GM12878 (cell line): ENCODE measurements around the gene CWC27. TPM values are rescaled to one million over a fixed set of nuclear protein-coding genes. Genes with fewer than 3 reads are reported as not detected.

ENCODE experiments used
- ATAC-seq: fragments of 200-7000 bp; cut with Tn5 transposase; 3 replicates; pipeline ENCODE4 v1.9.1; 2020; ENCODE audit warnings: mild to moderate bottlenecking, moderate library complexity
- BruUV-seq: library from RNA; stranded (reverse); fragments of 400-500 nt; replicated peaks from 2 replicates; lab custom pipeline; 2021; lab: Mats Ljungman, UMichigan
- CTCF ChIA-PET: fragments of 300-600 bp; sonication (Branson Sonifier 250); formaldehyde crosslinking; extraction: SDS; loops from one replicate; lab custom pipeline; 2021; ENCODE audit warnings: inconsistent platforms; lab: Yijun Ruan, JAX
- POLR2A ChIA-PET: fragments of 350-600 bp; formaldehyde crosslinking; extraction: SDS; loops from one replicate; lab custom pipeline; 2021; ENCODE audit warnings: inconsistent platforms; lab: Charles Lee
- RAD21 ChIA-PET: fragments of 300-600 bp; sonication (Branson Sonifier 250); formaldehyde crosslinking; loops from one replicate; lab custom pipeline; 2023; ENCODE audit warnings: antibody characterized with exemption; ENCODE audit not compliant: unreplicated experiment; lab: Charles Lee
- SMC1A ChIA-PET: fragments of 300-600 bp; sonication (Branson Sonifier 250); formaldehyde crosslinking; loops from one replicate; lab custom pipeline; 2023; ENCODE audit not compliant: unreplicated experiment, uncharacterized antibody; lab: Charles Lee
- DNase-seq: peaks from one replicate; pipeline ENCODE4 v3.0.0-alpha.2; 2011; ENCODE audit warnings: low read depth, low spot score
- FAIRE-seq: peaks from 3 replicates; lab custom pipeline; 2011; peaks lifted over from hg19 to GRCh38; lab: Jason Lieb, UNC
- H2AFZ ChIP-seq: 2 replicates; pipeline ENCODE4 v1.6.0; 2011; ENCODE audit warnings: low read depth, low read length, control low read depth; ENCODE audit not compliant: control insufficient read depth
- H3K27ac ChIP-seq: 2 replicates; pipeline ENCODE4 v1.5.1; 2011; ENCODE audit warnings: control low read depth; ENCODE audit not compliant: control insufficient read depth, insufficient read depth
- H3K27me3 ChIP-seq, 2 experiments: replicated peaks in 1 of 2; 2 replicates each; pipeline versions ENCODE4 v1.6.0 to v1.6.1; 2011; ENCODE audit warnings: low read length in 1 of 2; ENCODE audit not compliant: control insufficient read depth in 2 of 2, insufficient read depth in 2 of 2
- H3K36me3 ChIP-seq, 2 experiments: 2 replicates each; pipeline ENCODE4 v1.5.1; 2011; ENCODE audit warnings: low read length in 1 of 2; ENCODE audit not compliant: control insufficient read depth in 2 of 2, insufficient read depth in 2 of 2
- H3K4me1 ChIP-seq: 2 replicates; pipeline ENCODE4 v1.6.1; 2011; ENCODE audit warnings: mild to moderate bottlenecking, low read length, moderate library complexity, mixed read lengths; ENCODE audit not compliant: control insufficient read depth, insufficient read depth
- H3K4me2 ChIP-seq: 2 replicates; pipeline ENCODE4 v1.6.0; 2011; ENCODE audit warnings: control low read depth; ENCODE audit not compliant: control insufficient read depth, insufficient read depth
- H3K4me3 ChIP-seq: fragments of 200-600 bp; sonication (generic); 2 replicates; pipeline ENCODE4 v1.5.1; 2016
- H3K79me2 ChIP-seq: 2 replicates; pipeline ENCODE4 v1.6.0; 2011; ENCODE audit warnings: low read length; ENCODE audit not compliant: control insufficient read depth, insufficient read depth
- H3K9ac ChIP-seq: 2 replicates; pipeline ENCODE4 v1.8.0; 2011; ENCODE audit warnings: low read length, control low read depth, mixed read lengths; ENCODE audit not compliant: control insufficient read depth, insufficient read depth
- H3K9me3 ChIP-seq: replicated peaks from 3 replicates; pipeline ENCODE4 v1.5.1; 2011; ENCODE audit warnings: mild to moderate bottlenecking, low read length; ENCODE audit not compliant: control insufficient read depth, insufficient read depth
- H4K20me1 ChIP-seq: 2 replicates; pipeline ENCODE4 v1.6.0; 2011; ENCODE audit not compliant: control insufficient read depth, insufficient read depth
- CREB1 ChIP-seq: IDR thresholded peaks from 2 replicates; pipeline ENCODE4 v1.6.1; 2012; ENCODE audit warnings: low read depth, mild to moderate bottlenecking, inconsistent platforms
- FOS ChIP-seq: IDR thresholded peaks from 3 replicates; pipeline ENCODE4 v1.6.1; 2011; ENCODE audit warnings: borderline replicate concordance; ENCODE audit not compliant: insufficient read length; ENCODE audit errors: extremely low read depth
- NFXL1 ChIP-seq: fragments of 450-650 bp; IDR thresholded peaks from 2 replicates; pipeline ENCODE4 v1.6.1; 2017; ENCODE audit warnings: antibody characterized with exemption, mild to moderate bottlenecking, borderline replicate concordance
- SIX5 ChIP-seq: IDR thresholded peaks from 2 replicates; pipeline ENCODE4 v1.6.1; 2011; ENCODE audit warnings: mild to moderate bottlenecking, low read depth, low read length, moderate library complexity; ENCODE audit not compliant: severe bottlenecking
- SMAD5 ChIP-seq: IDR thresholded peaks from 2 replicates; pipeline ENCODE4 v1.6.1; 2016; ENCODE audit warnings: antibody characterized with exemption, low read depth
- SMC3 ChIP-seq: IDR thresholded peaks from 2 replicates; pipeline ENCODE4 v1.6.1; 2011; ENCODE audit warnings: low read length, improper control_type of control experiment, borderline replicate concordance
- SP1 ChIP-seq: IDR thresholded peaks from one replicate; pipeline ENCODE4 v1.6.1; 2011; ENCODE audit warnings: low read depth, low read length
- SREBF2 ChIP-seq: IDR thresholded peaks from 2 replicates; pipeline ENCODE4 v1.6.1; 2012; ENCODE audit warnings: mild to moderate bottlenecking, low read length
- SUZ12 ChIP-seq: fragments of 200-600 bp; sonication (generic); IDR thresholded peaks from one replicate; pipeline ENCODE4 v1.6.1; 2018; ENCODE audit warnings: antibody characterized with exemption, mild to moderate bottlenecking; ENCODE audit not compliant: unreplicated experiment
- ZNF207 ChIP-seq: fragments of 450-650 bp; IDR thresholded peaks from 2 replicates; pipeline ENCODE4 v1.6.1; 2014; ENCODE audit warnings: antibody characterized with exemption, mild to moderate bottlenecking, borderline replicate concordance
- WGBS: methylation state at CpG from one replicate; pipeline ENCODE4 v1.1.6; 2016; ENCODE audit warnings: low lambda C conversion rate; ENCODE audit not compliant: insufficient replicate concordance, insufficient coverage; ENCODE audit errors: missing lambda C conversion rate; 5-methylcytosine and 5-hydroxymethylcytosine counted together
- in situ Hi-C: fragments of 300-500 bp; cut with MboI; formaldehyde crosslinking; loops from 9 replicates; pipeline ENCODE4 v1.14.3; 2018; ENCODE audit warnings: mixed read lengths
- intact Hi-C: fragments of 100-400 bp; cut with micrococcal nuclease; formaldehyde crosslinking; loops from one replicate; pipeline ENCODE4 v1.14.2; 2022; ENCODE audit not compliant: unreplicated experiment
- polyA plus RNA-seq, 11 experiments: library from polyadenylated mRNA; depleted of rRNA in 4 of 11; unstranded in 6 of 11; stranded (reverse) in 5 of 11; fragments of >200 nt; fragmentation: Nextera tagmentation in 4 of 11; fragmentation: Illumina TruSeq in 1 of 11; extraction: Ambion mirVana in 4 of 11; extraction: Trizol in 1 of 11; gene quantifications; 1 replicate in 1 of 11; 2 replicates in 10 of 11; pipeline versions ENCODE4 v1.2.1 to v1.2.3, GENCODE V29; 2011 to 2016; ENCODE audit warnings: inconsistent platforms in 2 of 11, missing spikeins in 2 of 11, low read depth in 1 of 11
- total RNA-seq, 4 experiments: library from RNA; depleted of rRNA in 3 of 4; stranded (reverse); fragments of >200 nt in 3 of 4; fragmentation: Illumina TruSeq in 1 of 4; extraction: Trizol in 1 of 4; gene quantifications; 2 replicates each; pipeline versions ENCODE4 v1.2.1 to v1.2.3, GENCODE V29; 2013 to 2021
- TF ChIP-seq, protein P1 (sequence below): fragments of 150-350 bp; IDR thresholded peaks from 2 replicates; pipeline ENCODE4 v1.6.1; 2014; ENCODE audit warnings: mild to moderate bottlenecking, low read depth, low read length
- TF ChIP-seq, protein P2 (sequence below): IDR thresholded peaks from 2 replicates; pipeline ENCODE4 v1.6.1; 2011; ENCODE audit warnings: low read depth, low read length, improper control_type of control experiment, borderline replicate concordance
- TF ChIP-seq, protein P3 (sequence below): fragments of 450-650 bp; IDR thresholded peaks from 2 replicates; pipeline ENCODE4 v1.6.1; 2017; ENCODE audit warnings: mild to moderate bottlenecking
- TF ChIP-seq, protein P4 (sequence below): fragments of 450-650 bp; IDR thresholded peaks from 2 replicates; pipeline ENCODE4 v1.6.1; 2016; ENCODE audit warnings: mild to moderate bottlenecking
- TF ChIP-seq, protein P5 (sequence below): fragments of 450-650 bp; IDR thresholded peaks from 2 replicates; pipeline ENCODE4 v1.6.1; 2017; ENCODE audit warnings: mild to moderate bottlenecking, moderate library complexity

The CWC27 gene
- total and polyA plus RNA-seq, 10 of the 15 experiments (the other 5 are each of a cell fraction or from before 2014, with no cell fraction given), result 21.7 to 61.9 (median 47.0) TPM

DNA sequence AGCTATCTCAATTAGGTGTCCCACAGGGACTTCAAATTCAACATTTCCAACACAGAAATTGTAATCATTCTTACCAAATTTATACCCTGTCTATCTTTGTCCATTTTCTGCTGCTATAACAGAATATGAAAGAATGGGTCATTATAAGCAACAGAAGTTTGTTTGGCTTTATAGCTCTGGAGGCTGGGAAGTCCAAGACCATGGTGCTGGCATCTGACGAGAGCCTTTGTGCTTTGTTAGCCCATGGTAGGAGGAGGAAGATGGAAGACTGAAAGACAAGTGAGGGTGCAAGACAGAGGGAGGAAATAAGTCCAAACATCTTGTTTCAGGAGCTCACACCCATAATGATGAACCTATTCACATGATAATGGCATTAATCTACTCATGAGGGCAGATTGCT, 72.2 kb downstream of the CWC27 start:
- Histone ChIP-seq H3K9me3 (peaks cover 3% of the 10 kb centered on the region; the same call in 1 of the 3 replicates), H3K27ac (no peak overlapping the region), H3K9ac (no peak overlapping the region), H3K4me2 (no peak overlapping the region), H3K4me3 (no peak overlapping the region), H3K27me3 (no peaks in the 10 kb centered on the region), H2AFZ (no peak overlapping the region), H3K79me2 (no peaks in the 10 kb centered on the region), H3K36me3 (peaks cover 0 to 4% of the 10 kb centered on the region in 2 experiments; a peak in 2 of 4 replicates), H3K4me1 (no peaks in the 10 kb centered on the region), H4K20me1 (no peaks in the 10 kb centered on the region)
- 93% methylated on average over 1 of the region's 1 CpG for WGBS
- ChIA-PET POLR2A (no interaction called here), RAD21 (interaction anchor here (0.9 to 1.0 kb wide), 2 partner anchors 30 to 643 kb away, joined by 3 to 4 read pairs; no protein-coding TSS in a partner anchor), SMC1A (no interaction called here), CTCF (interaction anchor here (0.8 kb wide), 1 partner anchor 30 kb away, joined by 3 read pairs; no protein-coding TSS in a partner anchor)
- FAIRE-seq (no peak), DNase-seq (no peak), ATAC-seq (no peak)
- no peak for TF ChIP-seq SIX5
- TF ChIP-seq SMC3, result no peak
- TF ChIP-seq SUZ12, result no peak
- TF ChIP-seq, protein P1, sequence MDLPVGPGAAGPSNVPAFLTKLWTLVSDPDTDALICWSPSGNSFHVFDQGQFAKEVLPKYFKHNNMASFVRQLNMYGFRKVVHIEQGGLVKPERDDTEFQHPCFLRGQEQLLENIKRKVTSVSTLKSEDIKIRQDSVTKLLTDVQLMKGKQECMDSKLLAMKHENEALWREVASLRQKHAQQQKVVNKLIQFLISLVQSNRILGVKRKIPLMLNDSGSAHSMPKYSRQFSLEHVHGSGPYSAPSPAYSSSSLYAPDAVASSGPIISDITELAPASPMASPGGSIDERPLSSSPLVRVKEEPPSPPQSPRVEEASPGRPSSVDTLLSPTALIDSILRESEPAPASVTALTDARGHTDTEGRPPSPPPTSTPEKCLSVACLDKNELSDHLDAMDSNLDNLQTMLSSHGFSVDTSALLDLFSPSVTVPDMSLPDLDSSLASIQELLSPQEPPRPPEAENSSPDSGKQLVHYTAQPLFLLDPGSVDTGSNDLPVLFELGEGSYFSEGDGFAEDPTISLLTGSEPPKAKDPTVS, result no peak
- TF ChIP-seq SP1, result no peak
- no peak for TF ChIP-seq NFXL1
- TF ChIP-seq, protein P2, sequence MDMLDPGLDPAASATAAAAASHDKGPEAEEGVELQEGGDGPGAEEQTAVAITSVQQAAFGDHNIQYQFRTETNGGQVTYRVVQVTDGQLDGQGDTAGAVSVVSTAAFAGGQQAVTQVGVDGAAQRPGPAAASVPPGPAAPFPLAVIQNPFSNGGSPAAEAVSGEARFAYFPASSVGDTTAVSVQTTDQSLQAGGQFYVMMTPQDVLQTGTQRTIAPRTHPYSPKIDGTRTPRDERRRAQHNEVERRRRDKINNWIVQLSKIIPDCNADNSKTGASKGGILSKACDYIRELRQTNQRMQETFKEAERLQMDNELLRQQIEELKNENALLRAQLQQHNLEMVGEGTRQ, result no peak
- TF ChIP-seq, protein P3, sequence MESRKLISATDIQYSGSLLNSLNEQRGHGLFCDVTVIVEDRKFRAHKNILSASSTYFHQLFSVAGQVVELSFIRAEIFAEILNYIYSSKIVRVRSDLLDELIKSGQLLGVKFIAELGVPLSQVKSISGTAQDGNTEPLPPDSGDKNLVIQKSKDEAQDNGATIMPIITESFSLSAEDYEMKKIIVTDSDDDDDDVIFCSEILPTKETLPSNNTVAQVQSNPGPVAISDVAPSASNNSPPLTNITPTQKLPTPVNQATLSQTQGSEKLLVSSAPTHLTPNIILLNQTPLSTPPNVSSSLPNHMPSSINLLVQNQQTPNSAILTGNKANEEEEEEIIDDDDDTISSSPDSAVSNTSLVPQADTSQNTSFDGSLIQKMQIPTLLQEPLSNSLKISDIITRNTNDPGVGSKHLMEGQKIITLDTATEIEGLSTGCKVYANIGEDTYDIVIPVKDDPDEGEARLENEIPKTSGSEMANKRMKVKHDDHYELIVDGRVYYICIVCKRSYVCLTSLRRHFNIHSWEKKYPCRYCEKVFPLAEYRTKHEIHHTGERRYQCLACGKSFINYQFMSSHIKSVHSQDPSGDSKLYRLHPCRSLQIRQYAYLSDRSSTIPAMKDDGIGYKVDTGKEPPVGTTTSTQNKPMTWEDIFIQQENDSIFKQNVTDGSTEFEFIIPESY, result no peak
- TF ChIP-seq SREBF2, result no peak
- TF ChIP-seq CREB1, result no peak
- TF ChIP-seq FOS, result no peak
- TF ChIP-seq, protein P4, sequence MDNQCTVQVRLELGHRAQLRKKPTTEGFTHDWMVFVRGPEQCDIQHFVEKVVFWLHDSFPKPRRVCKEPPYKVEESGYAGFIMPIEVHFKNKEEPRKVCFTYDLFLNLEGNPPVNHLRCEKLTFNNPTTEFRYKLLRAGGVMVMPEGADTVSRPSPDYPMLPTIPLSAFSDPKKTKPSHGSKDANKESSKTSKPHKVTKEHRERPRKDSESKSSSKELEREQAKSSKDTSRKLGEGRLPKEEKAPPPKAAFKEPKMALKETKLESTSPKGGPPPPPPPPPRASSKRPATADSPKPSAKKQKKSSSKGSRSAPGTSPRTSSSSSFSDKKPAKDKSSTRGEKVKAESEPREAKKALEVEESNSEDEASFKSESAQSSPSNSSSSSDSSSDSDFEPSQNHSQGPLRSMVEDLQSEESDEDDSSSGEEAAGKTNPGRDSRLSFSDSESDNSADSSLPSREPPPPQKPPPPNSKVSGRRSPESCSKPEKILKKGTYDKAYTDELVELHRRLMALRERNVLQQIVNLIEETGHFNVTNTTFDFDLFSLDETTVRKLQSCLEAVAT, result no peak
- no peak for TF ChIP-seq SMAD5
- TF ChIP-seq ZNF207, result no peak
- TF ChIP-seq, protein P5, sequence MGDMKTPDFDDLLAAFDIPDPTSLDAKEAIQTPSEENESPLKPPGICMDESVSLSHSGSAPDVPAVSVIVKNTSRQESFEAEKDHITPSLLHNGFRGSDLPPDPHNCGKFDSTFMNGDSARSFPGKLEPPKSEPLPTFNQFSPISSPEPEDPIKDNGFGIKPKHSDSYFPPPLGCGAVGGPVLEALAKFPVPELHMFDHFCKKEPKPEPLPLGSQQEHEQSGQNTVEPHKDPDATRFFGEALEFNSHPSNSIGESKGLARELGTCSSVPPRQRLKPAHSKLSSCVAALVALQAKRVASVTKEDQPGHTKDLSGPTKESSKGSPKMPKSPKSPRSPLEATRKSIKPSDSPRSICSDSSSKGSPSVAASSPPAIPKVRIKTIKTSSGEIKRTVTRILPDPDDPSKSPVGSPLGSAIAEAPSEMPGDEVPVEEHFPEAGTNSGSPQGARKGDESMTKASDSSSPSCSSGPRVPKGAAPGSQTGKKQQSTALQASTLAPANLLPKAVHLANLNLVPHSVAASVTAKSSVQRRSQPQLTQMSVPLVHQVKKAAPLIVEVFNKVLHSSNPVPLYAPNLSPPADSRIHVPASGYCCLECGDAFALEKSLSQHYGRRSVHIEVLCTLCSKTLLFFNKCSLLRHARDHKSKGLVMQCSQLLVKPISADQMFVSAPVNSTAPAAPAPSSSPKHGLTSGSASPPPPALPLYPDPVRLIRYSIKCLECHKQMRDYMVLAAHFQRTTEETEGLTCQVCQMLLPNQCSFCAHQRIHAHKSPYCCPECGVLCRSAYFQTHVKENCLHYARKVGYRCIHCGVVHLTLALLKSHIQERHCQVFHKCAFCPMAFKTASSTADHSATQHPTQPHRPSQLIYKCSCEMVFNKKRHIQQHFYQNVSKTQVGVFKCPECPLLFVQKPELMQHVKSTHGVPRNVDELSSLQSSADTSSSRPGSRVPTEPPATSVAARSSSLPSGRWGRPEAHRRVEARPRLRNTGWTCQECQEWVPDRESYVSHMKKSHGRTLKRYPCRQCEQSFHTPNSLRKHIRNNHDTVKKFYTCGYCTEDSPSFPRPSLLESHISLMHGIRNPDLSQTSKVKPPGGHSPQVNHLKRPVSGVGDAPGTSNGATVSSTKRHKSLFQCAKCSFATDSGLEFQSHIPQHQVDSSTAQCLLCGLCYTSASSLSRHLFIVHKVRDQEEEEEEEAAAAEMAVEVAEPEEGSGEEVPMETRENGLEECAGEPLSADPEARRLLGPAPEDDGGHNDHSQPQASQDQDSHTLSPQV, result no peak
- intact Hi-C loops, result no loop called here
- in situ Hi-C loops, result no loop called here
- no TSS peak for BruUV-seq
